Mesothelial cell of epicardium (in vitro differentiated cells): ENCODE data around the gene FOXP1. TPM values are rescaled to one million over a fixed set of nuclear protein-coding genes. Genes with fewer than 3 reads are reported as not detected.

Source experiments
- DNase-seq, 2 experiments: peaks; one replicate each; pipeline ENCODE4 v3.0.0; 2021; ENCODE audit warnings: low spot score in 2 of 2; ENCODE audit not compliant: unreplicated experiment in 2 of 2
- H3K27ac Mint-ChIP-seq: 2 replicates; pipeline ENCODE4 v1.8.0; 2021; ENCODE audit warnings: mixed read lengths
- H3K27me3 Mint-ChIP-seq: 2 replicates; pipeline ENCODE4 v1.8.0; 2021; ENCODE audit warnings: low read depth, mixed read lengths
- H3K36me3 Mint-ChIP-seq: 2 replicates; pipeline ENCODE4 v1.8.0; 2021; ENCODE audit warnings: mixed read lengths
- H3K4me1 Mint-ChIP-seq: 2 replicates; pipeline ENCODE4 v1.8.0; 2021; ENCODE audit warnings: mixed read lengths
- H3K4me3 Mint-ChIP-seq: 2 replicates; pipeline ENCODE4 v1.8.0; 2021; ENCODE audit warnings: mild to moderate bottlenecking, moderate library complexity, mixed read lengths
- H3K9me3 Mint-ChIP-seq: 2 replicates; pipeline ENCODE4 v1.8.0; 2021; ENCODE audit warnings: mixed read lengths
- total RNA-seq: library from RNA; stranded (reverse); gene quantifications from 3 replicates; pipeline ENCODE4 v1.2.1, GENCODE V29; 2021
- TF ChIP-seq, protein P1 (sequence below): fragments of 200-600 bp; sonication (generic); IDR thresholded peaks from one replicate; pipeline ENCODE4 v1.5.0; 2021; ENCODE audit warnings: antibody characterized with exemption; ENCODE audit not compliant: unreplicated experiment

FOXP1 gene
- total RNA-seq, 1 donor from 2014 or later = 187 TPM

DNA sequence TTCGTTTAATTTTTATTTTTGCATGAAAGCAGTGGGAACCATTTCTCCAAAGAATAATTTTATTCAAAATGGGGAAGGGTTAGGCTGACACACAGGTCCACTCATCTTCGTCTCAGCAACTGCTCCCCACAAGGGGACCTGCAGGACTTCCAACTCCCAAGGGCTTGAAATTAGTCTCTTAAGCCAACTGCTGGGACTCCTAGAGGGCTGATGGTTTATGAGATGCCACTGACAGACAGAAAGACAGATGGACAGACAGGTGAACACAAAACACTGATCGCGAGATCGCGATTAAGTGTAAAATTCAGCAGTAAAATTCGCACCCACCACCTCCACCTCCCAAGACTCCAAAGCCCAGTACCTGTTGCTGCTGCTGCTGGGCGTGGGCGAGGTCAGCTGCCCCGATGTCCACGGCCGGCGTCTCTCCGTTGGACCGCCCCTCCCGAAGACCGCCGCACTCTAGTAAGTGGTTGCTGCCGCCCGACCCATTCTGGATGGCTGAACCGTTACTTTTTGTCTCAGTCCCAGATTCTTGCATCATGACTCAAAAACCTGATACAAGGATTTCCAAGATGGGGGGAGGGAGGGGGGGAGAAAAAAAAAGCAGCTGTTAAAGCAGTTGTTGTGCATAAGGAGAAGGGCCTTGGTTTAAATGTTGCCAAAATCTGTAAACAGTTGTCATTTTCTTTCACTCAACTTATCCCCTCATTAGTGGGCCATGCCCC is 385.5 kb downstream of the FOXP1 start:
- Mint-ChIP-seq H3K4me3 (no peak overlapping the region), H3K36me3 (peaks cover 15% of the 10 kb centered on the region), H3K27ac (no peak overlapping the region), H3K4me1 (peaks cover 29% of the 10 kb centered on the region), H3K9me3 (no peaks in the 10 kb centered on the region), H3K27me3 (no peaks in the 10 kb centered on the region)
- TF ChIP-seq, protein P1, sequence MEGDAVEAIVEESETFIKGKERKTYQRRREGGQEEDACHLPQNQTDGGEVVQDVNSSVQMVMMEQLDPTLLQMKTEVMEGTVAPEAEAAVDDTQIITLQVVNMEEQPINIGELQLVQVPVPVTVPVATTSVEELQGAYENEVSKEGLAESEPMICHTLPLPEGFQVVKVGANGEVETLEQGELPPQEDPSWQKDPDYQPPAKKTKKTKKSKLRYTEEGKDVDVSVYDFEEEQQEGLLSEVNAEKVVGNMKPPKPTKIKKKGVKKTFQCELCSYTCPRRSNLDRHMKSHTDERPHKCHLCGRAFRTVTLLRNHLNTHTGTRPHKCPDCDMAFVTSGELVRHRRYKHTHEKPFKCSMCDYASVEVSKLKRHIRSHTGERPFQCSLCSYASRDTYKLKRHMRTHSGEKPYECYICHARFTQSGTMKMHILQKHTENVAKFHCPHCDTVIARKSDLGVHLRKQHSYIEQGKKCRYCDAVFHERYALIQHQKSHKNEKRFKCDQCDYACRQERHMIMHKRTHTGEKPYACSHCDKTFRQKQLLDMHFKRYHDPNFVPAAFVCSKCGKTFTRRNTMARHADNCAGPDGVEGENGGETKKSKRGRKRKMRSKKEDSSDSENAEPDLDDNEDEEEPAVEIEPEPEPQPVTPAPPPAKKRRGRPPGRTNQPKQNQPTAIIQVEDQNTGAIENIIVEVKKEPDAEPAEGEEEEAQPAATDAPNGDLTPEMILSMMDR = no peak
- DNase-seq = no peak

DNA sequence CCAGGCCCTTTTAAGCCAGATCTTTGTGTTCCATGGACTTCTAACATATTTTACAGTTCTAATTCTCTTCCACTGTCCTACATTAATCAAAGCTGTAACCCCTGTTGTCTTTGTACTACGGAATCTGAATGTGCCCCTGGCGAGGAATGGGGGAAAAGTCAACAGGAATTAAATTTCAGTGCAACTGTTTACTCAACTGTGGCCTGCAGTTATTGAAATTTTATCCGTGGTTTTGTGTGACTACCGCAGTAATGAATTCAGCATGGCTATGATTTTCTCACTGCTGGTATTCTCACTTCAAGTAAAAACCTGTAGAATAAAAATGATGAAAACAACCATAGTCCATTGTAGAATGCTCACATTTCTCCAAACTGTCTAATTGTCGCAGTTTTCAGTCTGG is 388.0 kb downstream of the FOXP1 start:
- Mint-ChIP-seq H3K27me3 (no peaks in the 10 kb centered on the region), H3K27ac (peak overlapping the region; percentile 63), H3K4me3 (no peak overlapping the region), H3K36me3 (peaks cover 15% of the 10 kb centered on the region), H3K9me3 (no peaks in the 10 kb centered on the region), H3K4me1 (peaks cover 36% of the 10 kb centered on the region)
- TF ChIP-seq, protein P1 = no peak
- no peak for DNase-seq

DNA sequence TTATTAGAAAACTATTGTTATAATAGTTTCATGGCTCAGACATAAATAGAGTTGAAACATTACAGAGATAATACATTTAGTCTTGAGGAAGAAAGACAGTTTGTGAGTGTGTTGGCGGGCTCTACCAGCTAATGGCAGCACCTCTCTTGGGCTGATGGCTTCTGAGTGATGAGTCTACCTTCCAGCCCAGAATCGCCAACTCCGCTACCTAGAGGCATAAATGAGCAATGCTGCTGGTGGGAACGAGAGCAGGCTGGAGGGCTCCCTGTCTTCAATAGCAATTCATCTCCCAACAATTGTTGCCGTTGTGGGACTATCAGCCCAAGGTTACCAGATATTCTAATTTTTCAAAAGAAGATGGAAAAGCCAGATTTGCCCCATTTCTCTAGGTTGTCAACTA is 388.7 kb downstream of the FOXP1 start:
- H3K27ac Mint-ChIP-seq = peak overlapping the region; percentile 63
- no peaks in the 10 kb centered on the region for H3K9me3 Mint-ChIP-seq
- peaks cover 36% of the 10 kb centered on the region for H3K4me1 Mint-ChIP-seq
- no peak for DNase-seq
- H3K36me3 Mint-ChIP-seq = peaks cover 15% of the 10 kb centered on the region
- no peaks in the 10 kb centered on the region for H3K27me3 Mint-ChIP-seq
- TF ChIP-seq, protein P1 = no peak
- H3K4me3 Mint-ChIP-seq = no peak overlapping the region

DNA sequence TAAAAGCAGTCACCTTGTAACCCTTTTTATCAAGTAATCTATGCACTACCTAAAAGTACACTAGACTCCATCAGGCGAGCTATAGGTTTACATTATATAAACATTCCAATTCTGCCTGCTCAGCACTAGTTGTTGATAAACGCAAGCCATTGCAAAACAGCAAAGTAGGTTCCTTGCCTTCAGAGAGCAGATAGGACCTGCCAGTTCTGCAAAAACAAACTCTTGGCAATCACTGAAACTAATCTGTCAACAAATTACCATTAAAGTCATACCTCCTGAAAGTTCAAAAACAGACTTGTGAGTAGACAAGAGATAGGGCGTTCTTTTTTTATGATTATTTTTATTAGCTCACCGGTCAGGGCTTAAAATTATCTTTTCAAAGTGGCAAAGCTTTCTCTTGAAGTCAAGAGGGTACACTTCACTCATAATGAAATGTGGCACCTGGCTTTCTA is 392.5 kb downstream of the FOXP1 start:
- peak overlapping the region; percentile 54 for H3K27ac Mint-ChIP-seq
- TF ChIP-seq, protein P1 = no peak
- H3K9me3 Mint-ChIP-seq = no peaks in the 10 kb centered on the region
- DNase-seq = no peak
- H3K27me3 Mint-ChIP-seq = no peaks in the 10 kb centered on the region
- peaks cover 7% of the 10 kb centered on the region for H3K36me3 Mint-ChIP-seq
- peaks cover 43% of the 10 kb centered on the region for H3K4me1 Mint-ChIP-seq
- no peak overlapping the region for H3K4me3 Mint-ChIP-seq

DNA sequence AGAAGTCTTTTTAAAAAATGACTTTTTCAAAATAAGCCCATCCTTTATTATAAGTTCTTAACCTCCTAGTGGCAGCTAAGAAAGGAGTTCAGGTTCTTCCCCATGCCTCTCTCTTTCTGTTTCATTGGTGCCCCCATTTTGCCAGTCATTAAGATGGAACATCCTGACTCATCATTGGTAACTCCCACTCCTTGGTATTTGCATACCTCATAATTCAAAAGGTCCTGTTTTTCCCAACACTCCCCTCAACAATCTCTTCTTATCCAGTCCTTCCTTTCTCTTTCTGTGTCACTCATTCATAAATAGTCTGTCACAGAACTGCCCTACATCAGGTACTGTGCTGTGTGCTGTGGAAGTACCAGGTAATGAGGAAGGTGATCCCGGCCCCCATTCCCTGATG is 394.0 kb downstream of the FOXP1 start:
- Mint-ChIP-seq H3K4me3 (no peak overlapping the region), H3K4me1 (peaks cover 35% of the 10 kb centered on the region), H3K9me3 (no peaks in the 10 kb centered on the region), H3K36me3 (peaks cover 13% of the 10 kb centered on the region), H3K27me3 (no peaks in the 10 kb centered on the region), H3K27ac (no peak overlapping the region)
- no peak for DNase-seq
- TF ChIP-seq, protein P1 = no peak
